NOMO-1 treated with dmso at 0.1 percent for 144 hours (cell line): ENCODE data around the gene VWA3B.
A peak's percentile ranks its signal among the peaks of the same experiment; 100 is the strongest.
"Not testable (repeated sequence)": the region's sequence is repeated elsewhere in the genome, so short reads cannot be mapped to it uniquely, and the experiment has no call there.

Experiments used
- DNase-seq: peaks from one replicate; lab custom pipeline; 2025; ENCODE audit not compliant: unreplicated experiment; lab: John Stamatoyannopoulos, UW

VWA3B gene

GRCh38 chr2:98086491-98087446, at the start of gene VWA3B:
Gene VWA3B, plus strand, starts transcription at chr2:98087167. Its CDS starts 5,926 bp downstream, at chr2:98093093.
- peak; percentile 21 for DNase-seq

- no peak for DNase-seq
Measured at GRCh38 chr2:98037206-98037605, 49.8 kb upstream of the VWA3B start.

GRCh38 chr2:98037666-98038336, 49.2 kb upstream of the VWA3B start:
- DNase-seq, result no peak

- peak; percentile 92 for DNase-seq
Measured at GRCh38 chr2:98039085-98039756, 47.7 kb upstream of the VWA3B start.

- no peak for DNase-seq
Measured at GRCh38 chr2:98040331-98040939, 46.5 kb upstream of the VWA3B start.

- DNase-seq, result no peak
Measured at GRCh38 chr2:98043101-98043500, 43.9 kb upstream of the VWA3B start.

- DNase-seq, result not testable (repeated sequence)
Measured at GRCh38 chr2:98044730-98045129, 42.2 kb upstream of the VWA3B start.

GRCh38 chr2:98050070-98050469, 36.9 kb upstream of the VWA3B start:
- DNase-seq, result no peak

GRCh38 chr2:98058191-98058975, 28.6 kb upstream of the VWA3B start:
- DNase-seq, result no peak

- no peak for DNase-seq
Measured at GRCh38 chr2:98060277-98060676, 26.7 kb upstream of the VWA3B start.

- DNase-seq, result no peak
Measured at GRCh38 chr2:98063291-98063854, 23.6 kb upstream of the VWA3B start.

GRCh38 chr2:98065808-98066207, 21.2 kb upstream of the VWA3B start:
- DNase-seq, result no peak

GRCh38 chr2:98067160-98067559, 19.8 kb upstream of the VWA3B start:
- no peak for DNase-seq

GRCh38 chr2:98070081-98070480, 16.9 kb upstream of the VWA3B start:
- no peak for DNase-seq

- no peak for DNase-seq
Measured at GRCh38 chr2:98072442-98072841, 14.5 kb upstream of the VWA3B start.

- DNase-seq, result no peak
Measured at GRCh38 chr2:98078701-98079100, 8.3 kb upstream of the VWA3B start.

GRCh38 chr2:98084151-98084868, 2.7 kb upstream of the VWA3B start:
- DNase-seq, result peak; percentile 21

- no peak for DNase-seq
Measured at GRCh38 chr2:98084869-98085238, 2.1 kb upstream of the VWA3B start.

- no peak for DNase-seq
Measured at GRCh38 chr2:98085649-98086048, 1.3 kb upstream of the VWA3B start.
